GM18519 (cell line): Measurements from ENCODE around the gene DDAH1.
"Not testable (repeated sequence)": the region's sequence is repeated elsewhere in the genome, so short reads cannot be mapped to it uniquely, and the experiment has no call there.

Source experiments
- ATAC-seq: cut with Tn5 transposase; IDR thresholded peaks from one replicate; pipeline ENCODE4 v1.9.1; 2021; ENCODE audit warnings: mild to moderate bottlenecking, moderate library complexity; ENCODE audit not compliant: unreplicated experiment, low FRiP score

Gene DDAH1

GRCh38 chr1:85465099-85465785 is at the start of gene DDAH1:
Gene DDAH1, minus strand, starts transcription at chr1:85465159. Its CDS starts 114 bp downstream, at chr1:85465045.
- peak; percentile 43 for ATAC-seq

DNA sequence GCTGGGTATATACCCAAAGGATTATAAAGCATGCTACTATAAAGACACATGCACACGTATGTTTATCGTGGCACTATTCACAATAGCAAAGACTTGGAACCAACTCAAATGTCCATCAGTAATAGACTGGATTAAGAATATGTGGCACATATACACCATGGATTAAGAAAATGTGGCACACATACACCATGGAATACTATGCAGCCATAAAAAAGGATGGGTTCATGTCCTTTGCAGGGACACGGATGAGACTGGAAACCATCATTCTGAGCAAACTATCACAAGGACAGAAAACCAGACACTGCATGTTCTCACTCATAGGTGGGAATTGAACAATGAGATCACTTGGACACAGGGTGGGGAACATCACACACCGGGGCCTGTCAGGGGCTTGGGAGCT is 49.0 kb upstream of the DDAH1 start:
- not testable (repeated sequence) for ATAC-seq

DNA sequence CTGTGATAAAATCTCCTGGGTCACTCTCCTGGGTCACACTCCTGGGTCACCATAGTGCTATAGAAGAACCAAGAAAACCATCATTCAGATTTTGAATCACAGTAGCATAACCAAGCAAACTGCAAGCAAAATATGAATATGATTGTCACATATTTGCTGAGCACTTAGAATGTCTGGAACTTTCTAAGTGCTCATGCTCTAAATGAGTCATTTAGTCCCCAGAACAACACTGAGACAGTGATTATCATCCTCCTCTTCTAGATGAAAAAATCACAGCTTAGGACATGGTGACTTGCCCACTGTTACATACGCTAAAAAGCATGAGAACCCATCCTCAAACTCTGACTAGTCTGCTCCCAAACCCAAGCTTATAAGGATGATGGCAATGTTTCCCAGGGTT is 39.5 kb upstream of the DDAH1 start:
- no peak for ATAC-seq

- ATAC-seq = no peak
Observed at GRCh38 chr1:85502625-85503083, 37.7 kb upstream of the DDAH1 start.

- ATAC-seq = no peak
Observed at GRCh38 chr1:85502171-85502570, 37.2 kb upstream of the DDAH1 start.

- ATAC-seq = no peak
Observed at GRCh38 chr1:85501355-85501898, 36.5 kb upstream of the DDAH1 start.

DNA sequence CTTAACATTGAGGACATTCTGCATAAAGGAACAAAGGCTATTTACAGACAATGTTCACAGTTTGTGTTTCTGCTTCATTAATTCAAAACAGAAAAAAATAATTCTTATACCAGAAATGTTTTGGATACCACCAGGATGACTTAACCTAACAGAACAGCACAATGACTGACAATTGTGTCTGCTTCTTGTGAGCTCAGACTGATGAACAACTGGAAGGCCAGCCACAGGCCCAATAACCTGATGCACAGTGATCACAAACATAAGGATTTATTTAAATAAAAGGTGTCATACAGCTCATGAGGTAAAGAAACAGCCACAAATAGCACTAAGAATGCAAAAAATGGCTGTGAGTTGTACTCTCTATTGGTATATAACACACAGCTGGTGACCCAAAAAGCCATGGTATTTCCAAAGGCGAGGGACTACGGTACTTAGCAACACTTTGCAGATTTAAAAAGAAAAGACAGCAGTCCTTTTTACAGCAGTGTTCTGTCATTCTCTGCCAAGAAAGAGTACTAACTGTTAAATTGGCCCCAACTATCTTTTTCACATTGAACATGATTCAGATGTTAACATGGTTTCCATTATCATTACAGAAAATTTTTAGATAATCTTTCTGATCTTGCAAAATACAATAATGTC is 32.1 kb upstream of the DDAH1 start:
- ATAC-seq = no peak

GRCh38 chr1:85495556-85495955 is 30.6 kb upstream of the DDAH1 start:
- no peak for ATAC-seq

- ATAC-seq = no peak
Observed at GRCh38 chr1:85494904-85495266, 29.9 kb upstream of the DDAH1 start.

DNA sequence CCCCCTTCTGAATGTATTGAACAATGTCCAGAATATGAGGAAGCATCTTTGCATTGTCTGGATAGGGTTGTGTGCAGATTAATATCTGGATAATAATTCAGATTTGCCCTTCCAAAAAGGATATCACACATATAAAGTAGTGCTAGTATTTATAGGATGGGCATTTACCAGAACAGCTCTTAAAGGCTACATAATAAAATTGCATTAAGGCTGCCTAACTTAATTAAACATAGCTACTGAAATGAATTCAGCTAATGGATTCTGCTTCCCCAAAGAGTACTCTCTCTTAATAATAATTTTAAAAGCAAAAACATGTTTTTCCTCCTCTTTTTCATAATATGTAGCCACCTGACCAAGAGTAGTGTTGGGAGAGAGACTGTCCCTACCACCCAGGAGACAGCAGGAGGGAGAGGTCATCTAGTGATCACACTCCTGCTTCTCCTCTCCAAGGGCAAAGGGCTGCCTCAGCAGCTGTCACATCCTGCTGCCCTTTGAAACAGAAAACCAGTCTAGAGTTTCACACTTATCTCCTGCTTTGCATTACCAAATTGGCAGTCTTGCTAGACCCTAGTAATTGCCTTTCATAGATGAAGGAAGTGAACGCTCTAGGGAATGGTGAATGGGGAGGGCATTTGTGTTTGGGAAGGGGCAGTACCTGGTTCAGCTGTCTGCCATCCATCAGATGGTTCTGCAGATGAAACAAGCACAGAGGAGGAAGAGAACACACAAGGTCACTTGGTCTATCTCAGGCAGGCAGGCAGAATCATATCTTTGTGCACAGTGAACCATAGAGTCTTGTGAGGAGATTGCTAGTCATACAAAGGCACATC is 29.3 kb upstream of the DDAH1 start:
- no peak for ATAC-seq

DNA sequence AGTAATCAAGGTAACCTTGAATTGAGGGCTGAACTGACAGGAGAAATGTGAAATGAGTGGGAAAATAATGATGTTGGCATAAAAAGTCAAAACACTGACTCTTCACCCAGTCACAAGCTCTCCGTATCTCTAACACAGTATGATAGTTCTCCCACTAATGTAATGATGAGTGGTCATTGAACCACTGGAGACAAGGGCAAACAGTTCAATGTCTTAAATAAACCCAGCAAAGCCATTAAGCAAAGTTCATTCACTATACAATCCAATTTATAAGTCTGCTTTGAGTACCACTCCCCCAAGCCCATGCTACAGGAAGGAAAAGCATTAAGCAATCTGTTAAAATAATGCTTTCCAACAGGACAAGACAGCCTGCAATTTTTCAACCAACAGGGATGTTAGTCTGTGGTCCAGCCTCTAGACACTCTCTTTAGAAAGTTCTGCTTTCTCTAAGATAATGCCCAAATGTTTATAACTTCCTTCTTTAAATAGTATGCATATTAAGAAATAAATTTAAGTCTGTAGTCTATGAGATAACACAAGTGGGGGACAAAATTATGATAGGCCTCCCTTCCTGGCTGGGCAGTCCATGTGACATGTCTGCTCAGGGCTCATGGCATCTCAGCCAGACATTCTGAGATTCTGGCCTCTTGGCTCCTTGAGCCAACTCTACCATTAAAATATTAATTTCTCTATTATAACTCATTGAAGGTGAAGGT is 25.5 kb upstream of the DDAH1 start:
- ATAC-seq = no peak

GRCh38 chr1:85488126-85488525 is 23.2 kb upstream of the DDAH1 start:
- ATAC-seq = no peak

DNA sequence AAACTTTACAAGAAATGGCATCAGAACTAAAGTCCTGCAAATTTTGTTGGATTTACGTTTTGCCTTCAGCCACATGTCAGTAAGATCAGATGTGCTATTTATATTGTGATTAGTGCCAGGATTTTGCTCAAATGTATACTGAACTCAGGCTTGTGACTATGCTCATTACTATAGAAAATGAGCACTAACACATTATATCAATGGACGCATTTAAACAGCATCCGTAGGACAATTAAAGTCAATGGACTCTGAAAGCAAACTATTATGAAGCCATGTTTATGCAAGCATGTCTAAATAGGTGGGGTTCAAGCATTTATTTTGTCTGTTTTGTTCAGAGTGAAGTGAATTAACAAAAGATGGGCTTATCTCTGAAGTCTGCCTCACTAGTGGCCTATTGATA is 20.6 kb upstream of the DDAH1 start:
- no peak for ATAC-seq

- ATAC-seq = no peak
Observed at GRCh38 chr1:85484716-85485115, 19.8 kb upstream of the DDAH1 start.

- ATAC-seq = no peak
Observed at GRCh38 chr1:85484264-85484663, 19.3 kb upstream of the DDAH1 start.

DNA sequence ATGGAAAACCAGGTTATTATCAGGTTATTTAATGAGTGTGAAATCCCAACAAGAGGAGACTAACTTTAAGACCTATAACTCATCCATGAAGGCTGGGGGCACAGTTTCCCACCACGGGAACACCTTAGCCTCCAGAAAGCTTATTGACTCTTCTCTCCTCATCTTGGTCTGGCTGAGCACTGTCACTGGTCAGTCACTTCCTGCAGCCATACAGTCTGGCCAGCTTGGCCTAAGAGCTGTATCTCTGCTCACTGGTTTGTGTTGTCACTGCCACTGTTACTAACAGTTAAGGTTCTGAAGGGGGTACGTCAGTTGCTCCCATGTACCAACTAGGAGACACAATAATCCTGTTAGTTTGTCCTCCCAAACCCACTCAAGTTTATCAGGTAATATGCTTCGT is 16.7 kb upstream of the DDAH1 start:
- ATAC-seq = no peak

DNA sequence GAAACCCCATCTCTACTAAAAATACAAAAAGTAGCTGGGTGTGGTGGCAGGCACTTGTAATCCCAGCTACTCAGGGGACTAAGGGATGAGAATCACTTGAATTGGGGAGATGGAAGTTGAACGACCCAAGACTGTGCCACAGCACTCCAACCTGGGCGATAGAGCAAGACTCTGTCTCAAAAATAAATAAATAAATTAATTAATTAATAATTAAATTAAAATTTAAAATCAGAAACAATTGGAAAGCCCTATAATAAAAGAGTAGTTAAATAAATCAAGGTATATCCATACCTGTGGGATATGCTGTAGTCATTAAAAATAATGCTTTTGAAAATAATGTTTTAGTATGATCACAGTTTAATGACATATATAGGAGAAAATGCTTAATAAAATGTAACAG is 15.6 kb upstream of the DDAH1 start:
- no peak for ATAC-seq

DNA sequence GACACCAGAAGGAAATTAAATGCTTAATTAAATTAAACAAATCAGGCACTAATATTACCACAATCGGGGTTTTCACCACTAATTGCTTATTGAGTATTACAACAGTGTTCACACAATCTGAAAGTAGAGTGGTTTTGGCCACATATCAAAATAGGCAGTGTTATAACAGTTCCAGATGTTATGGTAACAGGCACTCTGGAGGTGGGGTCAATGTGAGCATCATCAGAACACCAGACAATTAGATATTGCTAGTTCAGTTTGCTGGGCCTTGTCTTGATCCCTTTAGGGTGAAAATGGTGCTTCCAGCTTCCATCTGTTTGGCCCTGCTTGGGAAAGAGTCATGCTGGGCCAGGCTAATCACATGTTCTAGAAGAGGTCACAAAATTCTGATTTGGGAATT is 14.5 kb upstream of the DDAH1 start:
- ATAC-seq = no peak

DNA sequence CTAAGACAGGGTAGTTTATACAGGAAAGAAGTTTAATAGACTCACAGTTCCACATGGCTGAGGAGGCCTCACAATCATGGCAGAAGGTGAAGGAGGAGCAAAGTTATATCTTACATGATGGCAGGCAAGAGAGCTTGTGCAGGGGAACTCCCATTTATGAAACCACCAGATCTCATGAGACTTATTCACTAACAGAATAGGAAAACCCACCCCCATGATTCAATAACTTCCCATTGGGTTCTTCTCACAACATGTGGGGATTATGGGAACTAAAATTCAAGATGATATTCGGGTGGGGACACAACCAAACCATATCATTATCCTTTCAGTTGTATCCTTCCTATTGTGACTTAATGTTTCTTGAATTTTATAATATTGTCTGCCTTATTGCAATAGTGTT is 13.4 kb upstream of the DDAH1 start:
- ATAC-seq = no peak

GRCh38 chr1:85475055-85475454 is 10.1 kb upstream of the DDAH1 start:
- no peak for ATAC-seq

DNA sequence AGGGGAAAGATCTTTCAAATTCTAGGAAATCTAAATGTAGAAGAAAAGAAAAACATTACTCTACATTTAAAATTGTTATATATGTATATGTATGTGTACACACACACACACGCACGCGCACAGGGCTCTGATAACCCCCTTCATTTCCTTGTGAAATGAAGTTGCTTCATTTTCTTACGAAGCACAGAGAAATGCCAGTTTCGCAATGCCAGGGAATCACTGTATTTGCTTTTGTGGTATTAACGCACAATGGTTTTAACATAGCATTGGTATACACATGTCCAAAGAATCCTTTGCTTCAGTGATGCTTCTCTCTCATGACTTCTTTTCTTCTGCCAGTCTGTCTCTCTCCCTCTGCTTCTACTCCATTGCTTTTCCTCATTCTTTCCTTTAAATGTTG is 8.4 kb upstream of the DDAH1 start:
- ATAC-seq = no peak
